ENCODE results near the gene GXYLT1. TPM values are rescaled to one million over a fixed set of nuclear protein-coding genes. Genes with fewer than 3 reads are reported as not detected.

The GXYLT1 gene
- total RNA-seq, 1 donor from 2014 or later = 5.4 TPM

- no peak for DNase-seq
- no peak overlapping the region for H3K4me3 ChIP-seq
- H3K4me1 ChIP-seq = peaks cover 24% of the 10 kb centered on the region
- no peak for TF ChIP-seq CTCF (IDR thresholded peaks at IDR 0.05; ENCODE audit: borderline replicate concordance)
- peaks cover 13% of the 10 kb centered on the region for H3K36me3 ChIP-seq
- H3K9me3 ChIP-seq (replicated peaks) = no peaks in the 10 kb centered on the region
- H3K27me3 ChIP-seq (ENCODE audit: low read depth) = no peaks in the 10 kb centered on the region
- no peak overlapping the region for H3K27ac ChIP-seq (replicated peaks)
- intact Hi-C loops (cut with micrococcal nuclease) = no loop called here
Observed at GRCh38 chr12:42187799-42188198, 43.1 kb upstream of the GXYLT1 start.

GRCh38 chr12:42186793-42187192 lies 42.1 kb upstream of the GXYLT1 start:
- peaks cover 34% of the 10 kb centered on the region for H3K4me1 ChIP-seq
- no peak for DNase-seq
- H3K27me3 ChIP-seq (ENCODE audit: low read depth) = no peaks in the 10 kb centered on the region
- TF ChIP-seq CTCF (IDR thresholded peaks at IDR 0.05; ENCODE audit: borderline replicate concordance) = no peak
- H3K9me3 ChIP-seq (replicated peaks) = no peaks in the 10 kb centered on the region
- H3K4me3 ChIP-seq = no peak overlapping the region
- peaks cover 8% of the 10 kb centered on the region for H3K36me3 ChIP-seq
- no peak overlapping the region for H3K27ac ChIP-seq (replicated peaks)
- intact Hi-C loops (cut with micrococcal nuclease) = no loop called here

- DNase-seq = no peak
Observed at GRCh38 chr12:42182394-42182793, 37.7 kb upstream of the GXYLT1 start.

GRCh38 chr12:42180990-42181596 lies 36.4 kb upstream of the GXYLT1 start:
- no peaks in the 10 kb centered on the region for H3K27me3 ChIP-seq (ENCODE audit: low read depth)
- H3K27ac ChIP-seq (replicated peaks) = peak overlapping the region; percentile 54
- no peaks in the 10 kb centered on the region for H3K9me3 ChIP-seq (replicated peaks)
- no peak overlapping the region for H3K4me3 ChIP-seq
- H3K4me1 ChIP-seq = peaks cover 44% of the 10 kb centered on the region
- peaks cover 8% of the 10 kb centered on the region for H3K36me3 ChIP-seq
- no peak for TF ChIP-seq CTCF (IDR thresholded peaks at IDR 0.05; ENCODE audit: borderline replicate concordance)
- no peak for DNase-seq
- intact Hi-C loops (cut with micrococcal nuclease) = no loop called here

More at GRCh38 chr12:42182394-42182793, 37.7 kb upstream of the GXYLT1 start:
- Histone ChIP-seq H3K36me3 (no peaks in the 10 kb centered on the region), H3K4me1 (peaks cover 44% of the 10 kb centered on the region), H3K27ac (replicated peaks) (no peak overlapping the region), H3K9me3 (replicated peaks) (no peaks in the 10 kb centered on the region), H3K27me3 (ENCODE audit: low read depth) (no peaks in the 10 kb centered on the region), H3K4me3 (no peak overlapping the region)
- intact Hi-C loops (cut with micrococcal nuclease) = no loop called here
- no peak for TF ChIP-seq CTCF (IDR thresholded peaks at IDR 0.05; ENCODE audit: borderline replicate concordance)

- TF ChIP-seq CTCF (IDR thresholded peaks at IDR 0.05; ENCODE audit: borderline replicate concordance) = no peak
- H3K4me1 ChIP-seq = peaks cover 41% of the 10 kb centered on the region
- H3K36me3 ChIP-seq = peaks cover 14% of the 10 kb centered on the region
- H3K9me3 ChIP-seq (replicated peaks) = no peaks in the 10 kb centered on the region
- DNase-seq = no peak
- no peak overlapping the region for H3K27ac ChIP-seq (replicated peaks)
- intact Hi-C loops (cut with micrococcal nuclease) = no loop called here
- no peaks in the 10 kb centered on the region for H3K27me3 ChIP-seq (ENCODE audit: low read depth)
- no peak overlapping the region for H3K4me3 ChIP-seq
Observed at GRCh38 chr12:42178101-42178500, 33.4 kb upstream of the GXYLT1 start.

All from left ventricle myocardium inferior (tissue), 1 donor.